GM18499 (cell line): ENCODE measurements around the gene AOC1.
"Not testable (repeated sequence)": the region's sequence is repeated elsewhere in the genome, so short reads cannot be mapped to it uniquely, and the experiment has no call there.

Experiments
- ATAC-seq: cut with Tn5 transposase; IDR thresholded peaks from one replicate; pipeline ENCODE4 v1.9.1; 2021; ENCODE audit warnings: moderate number of reproducible peaks; ENCODE audit not compliant: insufficient read depth, unreplicated experiment

The AOC1 gene, protein sequence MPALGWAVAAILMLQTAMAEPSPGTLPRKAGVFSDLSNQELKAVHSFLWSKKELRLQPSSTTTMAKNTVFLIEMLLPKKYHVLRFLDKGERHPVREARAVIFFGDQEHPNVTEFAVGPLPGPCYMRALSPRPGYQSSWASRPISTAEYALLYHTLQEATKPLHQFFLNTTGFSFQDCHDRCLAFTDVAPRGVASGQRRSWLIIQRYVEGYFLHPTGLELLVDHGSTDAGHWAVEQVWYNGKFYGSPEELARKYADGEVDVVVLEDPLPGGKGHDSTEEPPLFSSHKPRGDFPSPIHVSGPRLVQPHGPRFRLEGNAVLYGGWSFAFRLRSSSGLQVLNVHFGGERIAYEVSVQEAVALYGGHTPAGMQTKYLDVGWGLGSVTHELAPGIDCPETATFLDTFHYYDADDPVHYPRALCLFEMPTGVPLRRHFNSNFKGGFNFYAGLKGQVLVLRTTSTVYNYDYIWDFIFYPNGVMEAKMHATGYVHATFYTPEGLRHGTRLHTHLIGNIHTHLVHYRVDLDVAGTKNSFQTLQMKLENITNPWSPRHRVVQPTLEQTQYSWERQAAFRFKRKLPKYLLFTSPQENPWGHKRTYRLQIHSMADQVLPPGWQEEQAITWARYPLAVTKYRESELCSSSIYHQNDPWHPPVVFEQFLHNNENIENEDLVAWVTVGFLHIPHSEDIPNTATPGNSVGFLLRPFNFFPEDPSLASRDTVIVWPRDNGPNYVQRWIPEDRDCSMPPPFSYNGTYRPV

GRCh38 chr7:150852371-150852905 is at the start of gene AOC1:
TSS of gene AOC1 (plus strand) at chr7:150852517. CDS start at chr7:150856471, 3,954 bp downstream.
- no peak for ATAC-seq

DNA sequence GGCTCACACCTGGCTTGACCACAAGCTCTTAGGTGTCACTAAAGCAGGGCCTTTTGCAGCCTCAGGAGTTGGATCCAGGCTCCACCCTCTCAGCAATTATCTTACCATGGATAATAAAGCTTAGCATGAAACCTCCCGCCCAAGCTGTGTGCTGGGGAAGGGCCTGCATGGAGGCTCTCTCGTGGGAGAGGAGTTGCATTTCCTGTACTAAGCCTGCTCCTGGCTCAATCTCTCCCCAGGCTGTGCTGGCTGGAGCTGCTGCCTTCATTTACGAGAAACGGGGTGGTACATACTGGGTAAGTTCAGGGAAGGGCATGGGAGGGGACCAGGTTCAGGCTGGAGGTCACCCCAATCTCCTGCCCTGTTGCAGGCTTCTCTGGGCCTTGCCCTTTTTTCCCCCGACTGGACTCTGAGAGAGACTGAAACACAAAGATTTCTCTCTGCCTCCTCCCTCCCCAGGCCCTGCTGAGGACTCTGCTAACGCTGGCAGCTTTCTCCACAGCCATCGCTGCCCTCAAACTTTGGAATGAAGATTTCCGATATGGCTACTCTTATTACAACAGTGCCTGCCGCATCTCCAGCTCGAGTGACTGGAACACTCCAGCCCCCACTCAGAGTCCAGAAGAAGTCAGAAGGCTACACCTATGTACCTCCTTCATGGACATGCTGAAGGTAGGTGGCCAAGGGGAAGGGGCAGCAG is 49.0 kb upstream of the AOC1 start:
- no peak for ATAC-seq

- ATAC-seq: no peak
These were observed 47.5 kb upstream of the AOC1 start for GRCh38 chr7:150804802-150805201.

- ATAC-seq: no peak
These were observed 46.5 kb upstream of the AOC1 start for GRCh38 chr7:150805864-150806263.

DNA sequence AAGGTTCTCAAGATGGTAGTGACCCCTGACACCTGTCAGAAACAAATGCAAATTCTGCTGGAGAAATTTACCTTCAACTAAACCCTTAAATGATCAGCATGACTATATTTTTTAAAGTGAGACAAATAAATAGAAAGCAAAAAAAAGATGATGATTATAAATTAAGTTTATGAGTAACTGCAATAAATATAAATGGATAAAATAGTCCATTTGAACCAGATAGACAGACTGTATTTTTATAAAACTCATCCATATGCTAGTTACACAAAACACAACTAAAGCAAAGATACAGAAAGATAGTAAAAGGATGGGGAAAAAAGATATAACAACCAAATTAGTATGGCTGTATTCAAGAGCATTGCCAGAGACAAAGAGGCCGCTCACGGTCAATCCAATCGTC is 45.9 kb upstream of the AOC1 start:
- ATAC-seq: no peak

DNA sequence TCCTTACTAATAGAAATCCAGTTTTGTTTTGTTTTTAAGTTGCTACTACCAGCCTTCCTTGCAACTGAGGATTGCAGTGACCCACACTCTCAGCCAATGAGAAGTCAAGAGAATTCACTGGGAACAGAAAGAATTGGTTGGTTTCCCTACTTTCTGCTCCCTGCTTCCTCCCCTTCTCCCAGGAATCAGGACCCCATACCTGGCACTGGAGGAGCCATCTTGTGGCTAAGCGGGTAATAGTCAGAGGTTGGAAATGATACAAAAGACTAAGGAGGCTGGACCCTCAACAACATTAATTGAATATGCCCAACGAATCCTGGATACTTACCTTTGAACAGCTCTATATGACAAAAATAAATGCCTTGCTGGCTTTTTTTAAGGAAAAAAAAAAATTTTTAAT is 45.5 kb upstream of the AOC1 start:
- ATAC-seq: no peak

DNA sequence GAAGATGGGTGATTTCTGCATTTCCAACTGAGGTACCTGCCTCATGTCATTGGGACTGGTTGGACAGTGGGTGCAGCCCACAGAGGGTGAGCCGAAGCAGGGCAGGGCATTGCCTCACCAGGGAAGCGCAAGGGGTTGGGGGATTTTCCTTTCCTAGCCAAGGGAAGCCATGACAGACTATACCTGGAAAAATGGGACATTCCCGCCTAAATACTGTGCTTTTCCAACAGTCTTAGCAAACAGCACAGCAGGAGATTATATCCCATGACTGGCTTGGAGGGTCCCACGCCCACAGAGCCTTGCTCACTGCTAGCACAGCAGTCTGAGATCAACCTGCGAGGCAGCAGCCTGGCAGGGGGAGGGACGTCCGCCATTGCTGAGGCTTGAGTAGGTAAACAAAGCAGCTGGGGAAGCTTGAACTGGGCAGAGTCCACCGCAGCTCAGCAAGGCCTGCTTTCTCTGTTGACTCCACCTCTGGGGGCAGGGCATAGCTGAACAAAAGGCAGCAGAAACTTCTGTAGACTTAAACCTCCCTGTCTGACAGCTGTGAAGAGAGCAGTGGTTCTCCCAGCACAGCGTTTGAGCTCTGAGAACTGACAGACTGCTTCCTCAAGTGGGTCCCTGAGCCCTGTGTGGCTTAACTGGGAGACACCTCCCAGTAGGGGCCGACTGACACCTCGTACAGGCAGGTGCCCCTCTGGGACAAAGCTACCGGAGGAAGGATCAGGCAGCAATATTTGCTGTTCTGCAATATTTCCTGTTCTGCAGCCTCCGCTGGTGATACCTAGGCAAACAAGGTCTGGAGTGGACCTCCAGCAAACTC is 44.5 kb upstream of the AOC1 start:
- not testable (repeated sequence) for ATAC-seq

DNA sequence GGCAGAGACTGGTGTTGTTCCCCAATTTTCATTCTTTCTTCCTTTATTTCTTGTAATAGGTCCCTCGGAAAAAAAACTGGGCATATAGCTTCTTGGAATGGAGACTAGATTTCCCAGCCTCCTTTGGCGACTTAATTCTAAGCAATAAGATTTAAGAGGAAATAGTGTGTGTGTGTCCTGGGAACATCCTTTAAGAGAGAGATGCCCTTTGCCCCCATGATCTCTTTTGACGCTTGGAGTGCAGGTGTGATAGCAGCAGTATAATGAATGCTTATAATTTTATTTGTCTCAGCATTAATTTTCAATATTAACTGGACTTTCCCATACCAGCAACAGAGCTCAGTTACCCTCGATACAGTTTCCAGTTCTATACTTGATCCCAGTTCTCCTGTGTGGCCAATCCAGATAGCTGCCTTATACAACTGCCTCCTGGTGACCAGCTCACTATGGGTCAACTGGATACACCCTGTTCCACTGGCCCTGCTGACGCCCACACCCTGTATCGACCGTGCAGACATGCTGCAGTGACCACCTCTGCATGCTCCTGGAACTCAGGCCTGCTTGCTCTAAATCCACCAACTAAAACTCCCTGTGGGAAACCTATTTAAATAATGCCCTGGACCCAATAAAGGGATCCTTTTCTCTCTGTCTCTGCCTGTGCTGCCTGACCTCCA is 37.9 kb upstream of the AOC1 start:
- no peak for ATAC-seq

DNA sequence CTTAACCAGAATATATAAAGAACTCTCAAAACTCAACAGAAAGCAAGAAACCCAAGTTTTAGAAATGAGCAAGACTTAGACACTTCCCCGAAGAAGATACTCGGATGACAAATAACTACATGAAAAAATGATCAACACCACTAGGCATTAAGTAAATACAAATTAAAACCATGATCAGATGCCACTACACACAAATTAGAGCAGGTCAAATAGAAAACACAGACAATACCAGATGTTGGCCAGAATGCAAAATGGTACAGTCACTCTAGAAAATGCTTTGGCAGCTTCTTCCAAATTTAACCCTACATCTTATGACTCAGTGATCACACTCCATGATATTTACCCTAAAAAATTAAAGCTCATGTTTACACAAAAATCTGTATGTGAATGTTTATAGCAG is 33.3 kb upstream of the AOC1 start:
- no peak for ATAC-seq

GRCh38 chr7:150820148-150820547 is 32.2 kb upstream of the AOC1 start:
- no peak for ATAC-seq

DNA sequence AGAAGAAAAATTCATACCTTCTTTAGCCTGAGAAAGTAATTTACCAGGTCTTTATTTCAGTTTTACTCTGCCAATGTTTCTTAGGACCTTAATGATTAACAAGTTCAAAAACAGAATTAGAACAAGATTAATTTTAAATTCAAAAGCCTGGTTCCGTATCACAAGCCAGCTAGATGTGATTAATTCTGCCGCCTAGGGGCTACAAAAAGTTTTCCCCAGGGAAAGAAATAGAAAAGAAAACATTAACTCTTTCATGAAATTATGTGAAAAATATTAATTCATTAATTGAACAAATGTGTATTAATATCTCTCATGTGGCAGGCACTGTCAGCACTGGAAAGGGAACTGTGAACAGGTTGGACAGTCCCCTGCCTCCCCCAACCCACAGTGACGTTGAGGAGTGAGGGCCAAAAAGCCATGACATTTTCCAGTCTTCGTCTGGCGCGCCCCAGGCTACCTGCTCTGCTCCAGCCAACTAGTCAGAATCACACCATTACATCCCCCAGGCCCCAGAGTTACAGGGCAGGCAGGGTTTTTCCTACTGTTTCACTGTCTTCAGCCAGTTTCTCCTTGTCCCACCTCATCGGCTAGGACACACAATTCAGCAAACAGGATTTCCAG is 31.6 kb upstream of the AOC1 start:
- no peak for ATAC-seq

GRCh38 chr7:150823043-150823442 is 29.3 kb upstream of the AOC1 start:
- ATAC-seq: no peak

DNA sequence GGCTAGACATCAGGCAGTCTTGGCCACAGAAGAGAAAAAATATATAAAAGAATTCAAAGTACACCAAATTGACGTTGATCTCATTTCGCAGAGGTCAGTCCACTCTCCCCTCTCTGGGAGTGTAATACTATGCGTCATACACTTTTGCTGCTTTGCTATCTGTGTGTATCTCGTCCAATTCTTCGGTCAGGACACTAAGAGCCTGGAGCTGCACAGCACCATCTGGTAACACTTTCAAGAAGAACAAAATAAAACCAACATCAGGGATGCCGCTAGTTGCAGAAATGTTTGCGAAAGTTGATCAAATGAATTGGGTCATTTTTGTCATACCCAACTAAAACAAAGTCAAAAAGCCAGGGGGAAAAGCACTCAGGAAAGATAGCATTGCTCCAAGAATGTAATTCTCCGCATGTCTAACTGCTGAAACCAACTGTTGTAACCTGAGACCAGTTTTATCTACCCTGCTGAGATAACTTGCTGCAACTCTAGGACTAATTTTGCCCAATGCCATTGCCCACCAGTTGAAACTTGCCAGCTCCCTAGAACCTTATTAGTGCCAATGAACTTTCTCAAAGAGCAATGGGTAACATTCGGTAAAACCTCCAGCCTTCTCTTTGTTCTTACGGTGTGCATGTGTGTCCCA is 28.7 kb upstream of the AOC1 start:
- no peak for ATAC-seq

DNA sequence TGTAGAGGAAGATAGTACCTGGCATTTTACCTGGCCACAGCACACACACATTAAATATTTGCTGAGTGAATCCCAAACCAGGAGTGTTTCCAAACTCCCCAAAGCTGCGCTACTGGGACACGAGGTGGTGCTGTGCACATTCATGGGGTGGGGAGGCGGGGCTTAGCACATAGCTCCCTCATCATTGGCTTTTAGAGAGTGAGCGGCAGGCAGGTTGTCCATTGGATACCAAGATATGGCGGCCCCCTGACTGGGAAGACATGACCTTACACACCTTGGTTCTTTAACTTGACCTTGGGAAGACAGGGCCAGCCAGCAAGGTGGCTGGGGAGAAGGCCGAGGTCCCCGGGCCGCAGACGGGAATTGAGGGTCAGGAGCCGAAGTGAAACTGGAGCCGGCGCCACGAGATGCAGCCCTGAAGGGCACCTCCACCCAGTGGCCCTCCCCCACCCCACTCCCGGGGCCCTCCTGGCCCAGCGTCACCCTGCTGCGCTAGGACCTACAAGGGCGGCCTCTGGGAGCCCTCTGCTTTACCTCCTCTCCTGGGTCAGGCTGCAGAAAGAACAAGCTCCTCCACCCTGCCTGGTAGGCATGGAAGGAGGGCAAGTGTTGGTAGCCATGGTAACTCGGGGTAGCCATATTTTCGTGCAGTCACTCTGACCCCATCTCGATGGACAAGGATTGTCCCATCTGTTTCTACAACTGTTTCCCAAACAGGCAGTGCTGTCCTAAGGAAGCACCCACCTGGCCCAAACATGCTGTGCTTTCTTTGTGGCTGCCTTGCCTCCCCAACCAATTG is 27.7 kb upstream of the AOC1 start:
- no peak for ATAC-seq

DNA sequence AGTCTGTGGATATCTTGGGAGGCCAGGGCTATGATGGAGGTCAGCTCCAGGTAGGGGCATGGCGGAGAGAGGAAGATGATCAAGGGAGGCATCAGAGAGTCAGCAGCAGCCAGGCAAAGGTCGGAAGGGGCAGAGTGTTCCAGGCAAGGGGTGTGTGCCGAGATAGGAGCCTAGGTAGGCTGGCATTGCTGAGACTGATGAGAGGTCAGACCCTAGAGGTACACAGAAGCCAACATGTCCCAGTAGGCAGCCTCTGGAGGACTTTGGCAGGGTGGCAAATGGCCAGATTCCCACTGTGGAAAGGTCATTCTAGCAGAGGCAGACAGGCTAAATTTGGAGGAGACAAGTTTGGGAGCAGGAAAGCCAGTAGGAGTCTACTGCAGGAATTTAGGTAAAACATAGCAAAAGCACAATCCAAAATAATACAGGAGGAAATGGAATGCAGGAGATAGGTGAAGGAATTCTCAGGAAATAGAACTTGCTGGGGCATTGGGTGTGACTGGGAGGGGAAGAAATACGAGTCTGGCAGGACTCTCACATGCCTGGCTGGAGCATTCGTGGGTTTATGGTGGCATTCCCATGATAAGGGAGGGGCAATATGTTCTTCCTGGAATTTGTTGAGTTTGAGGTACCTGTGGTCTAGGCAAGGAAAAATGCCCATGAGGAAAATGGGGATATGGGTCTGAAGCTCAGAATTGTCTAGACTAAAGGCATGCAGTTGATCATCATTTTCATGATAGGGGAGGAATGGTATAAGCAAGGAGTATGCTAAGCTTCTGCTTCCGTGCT is 26.1 kb upstream of the AOC1 start:
- no peak for ATAC-seq

GRCh38 chr7:150828384-150828783 is 23.9 kb upstream of the AOC1 start:
- no peak for ATAC-seq

DNA sequence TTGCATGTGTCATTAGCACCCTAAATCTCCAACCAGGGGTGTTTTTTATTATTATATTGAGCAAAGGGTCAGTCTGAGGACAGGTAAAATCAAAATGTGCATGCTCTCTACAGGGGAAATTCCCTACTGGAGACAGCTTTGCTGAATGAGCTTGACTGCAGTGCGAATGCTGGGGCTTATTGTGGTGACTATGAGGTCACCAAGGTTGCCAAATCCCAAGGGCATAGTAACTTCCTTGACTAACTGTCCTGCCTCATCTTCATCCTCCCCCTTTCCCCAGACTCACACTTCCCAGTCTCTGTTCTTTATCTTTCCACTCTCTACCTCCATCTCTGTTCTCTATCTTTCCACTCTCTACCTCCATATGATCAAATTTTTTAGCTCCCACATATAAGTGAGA is 22.9 kb upstream of the AOC1 start:
- ATAC-seq: no peak
